Fibroblast of villous mesenchyme (primary cell): Measurements from ENCODE around the gene METRN. TPM values are rescaled to one million over a fixed set of nuclear protein-coding genes. Genes with fewer than 3 reads are reported as not detected.

Source experiments
- DNase-seq: peaks from one replicate; pipeline ENCODE4 v3.0.0-alpha.2; 2010; ENCODE audit warnings: low read depth
- H3K4me3 ChIP-seq: 2 replicates; pipeline ENCODE4 v1.5.1; 2011; ENCODE audit warnings: low read depth, mild to moderate bottlenecking, low read length
- total RNA-seq: library from RNA; depleted of rRNA; stranded (reverse); fragments of >200 nt; gene quantifications from 2 replicates; pipeline ENCODE4 v1.2.3, GENCODE V29; 2012
- TF ChIP-seq, protein P1 (sequence below): IDR thresholded peaks from 2 replicates; pipeline ENCODE4 v1.5.1; 2012; ENCODE audit warnings: low read depth, mild to moderate bottlenecking, low read length; ENCODE audit not compliant: insufficient read depth

The METRN gene
- total RNA-seq, 1 donor = 44.5 TPM

DNA sequence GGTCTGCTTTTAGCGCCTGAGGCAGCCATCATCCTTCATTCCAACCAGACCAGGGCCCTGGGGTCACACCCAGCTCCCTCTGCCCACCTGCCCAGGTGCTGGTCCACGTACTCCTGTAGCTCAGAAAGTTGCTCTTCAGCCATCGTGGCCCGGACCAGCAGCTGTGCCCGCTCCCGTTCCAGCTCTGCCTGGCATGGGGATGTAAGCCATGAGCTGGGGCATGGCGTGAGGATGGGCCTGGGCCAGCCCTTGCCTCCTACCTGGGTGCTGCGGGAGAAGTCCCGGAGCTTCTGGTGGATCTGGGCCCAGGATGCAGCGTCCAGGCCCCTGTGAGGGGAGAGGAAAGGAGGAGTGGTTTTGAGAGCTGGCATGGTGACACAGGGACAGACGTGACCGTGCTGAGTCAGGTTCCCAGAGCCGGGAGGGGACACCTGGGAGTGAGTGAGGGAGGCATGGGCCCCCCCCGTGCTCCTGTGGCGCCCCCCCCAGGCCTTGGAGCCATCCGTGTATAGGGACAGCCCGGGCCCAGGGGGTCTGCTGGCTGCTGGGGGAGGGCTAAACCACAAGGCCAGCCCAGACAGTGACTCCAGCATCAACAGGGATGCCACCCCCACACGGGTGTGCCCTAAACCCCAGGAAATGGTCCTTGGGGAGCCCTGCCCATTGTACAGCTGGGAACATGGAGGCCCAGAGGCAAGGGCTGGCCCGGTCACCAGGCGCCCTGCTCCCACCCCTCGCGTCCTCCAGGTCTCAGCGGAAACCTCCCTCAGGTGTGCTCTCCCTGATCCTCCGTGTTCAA is 8.1 kb downstream of the METRN start:
- H3K4me3 ChIP-seq = no peak overlapping the region
- TF ChIP-seq, protein P1, sequence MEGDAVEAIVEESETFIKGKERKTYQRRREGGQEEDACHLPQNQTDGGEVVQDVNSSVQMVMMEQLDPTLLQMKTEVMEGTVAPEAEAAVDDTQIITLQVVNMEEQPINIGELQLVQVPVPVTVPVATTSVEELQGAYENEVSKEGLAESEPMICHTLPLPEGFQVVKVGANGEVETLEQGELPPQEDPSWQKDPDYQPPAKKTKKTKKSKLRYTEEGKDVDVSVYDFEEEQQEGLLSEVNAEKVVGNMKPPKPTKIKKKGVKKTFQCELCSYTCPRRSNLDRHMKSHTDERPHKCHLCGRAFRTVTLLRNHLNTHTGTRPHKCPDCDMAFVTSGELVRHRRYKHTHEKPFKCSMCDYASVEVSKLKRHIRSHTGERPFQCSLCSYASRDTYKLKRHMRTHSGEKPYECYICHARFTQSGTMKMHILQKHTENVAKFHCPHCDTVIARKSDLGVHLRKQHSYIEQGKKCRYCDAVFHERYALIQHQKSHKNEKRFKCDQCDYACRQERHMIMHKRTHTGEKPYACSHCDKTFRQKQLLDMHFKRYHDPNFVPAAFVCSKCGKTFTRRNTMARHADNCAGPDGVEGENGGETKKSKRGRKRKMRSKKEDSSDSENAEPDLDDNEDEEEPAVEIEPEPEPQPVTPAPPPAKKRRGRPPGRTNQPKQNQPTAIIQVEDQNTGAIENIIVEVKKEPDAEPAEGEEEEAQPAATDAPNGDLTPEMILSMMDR = no peak

DNA sequence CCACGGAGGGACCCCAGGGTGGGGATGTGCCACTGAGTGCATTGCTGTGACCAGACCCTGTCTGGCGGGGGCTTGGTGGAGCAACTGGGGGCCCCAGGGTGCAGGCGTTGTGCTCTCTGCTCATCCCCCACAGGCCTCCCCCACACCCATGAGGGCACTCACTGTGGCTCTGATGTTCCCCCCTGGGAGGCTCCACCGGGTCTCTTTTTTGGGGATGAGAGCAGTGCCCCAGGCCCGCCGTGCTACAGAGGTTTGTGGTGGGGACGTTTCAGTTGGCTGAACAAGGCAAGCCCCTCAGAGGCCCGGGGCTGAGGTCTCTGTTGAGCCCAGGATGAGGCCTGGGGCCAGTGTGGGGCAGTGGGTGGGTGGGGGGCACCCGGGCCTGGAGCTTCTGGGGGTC is 8.8 kb downstream of the METRN start:
- TF ChIP-seq, protein P1 = no peak
- no peak overlapping the region for H3K4me3 ChIP-seq
- DNase-seq = no peak

More for the DNA sequence above, 8.1 kb downstream of the METRN start:
- DNase-seq = no peak

DNA sequence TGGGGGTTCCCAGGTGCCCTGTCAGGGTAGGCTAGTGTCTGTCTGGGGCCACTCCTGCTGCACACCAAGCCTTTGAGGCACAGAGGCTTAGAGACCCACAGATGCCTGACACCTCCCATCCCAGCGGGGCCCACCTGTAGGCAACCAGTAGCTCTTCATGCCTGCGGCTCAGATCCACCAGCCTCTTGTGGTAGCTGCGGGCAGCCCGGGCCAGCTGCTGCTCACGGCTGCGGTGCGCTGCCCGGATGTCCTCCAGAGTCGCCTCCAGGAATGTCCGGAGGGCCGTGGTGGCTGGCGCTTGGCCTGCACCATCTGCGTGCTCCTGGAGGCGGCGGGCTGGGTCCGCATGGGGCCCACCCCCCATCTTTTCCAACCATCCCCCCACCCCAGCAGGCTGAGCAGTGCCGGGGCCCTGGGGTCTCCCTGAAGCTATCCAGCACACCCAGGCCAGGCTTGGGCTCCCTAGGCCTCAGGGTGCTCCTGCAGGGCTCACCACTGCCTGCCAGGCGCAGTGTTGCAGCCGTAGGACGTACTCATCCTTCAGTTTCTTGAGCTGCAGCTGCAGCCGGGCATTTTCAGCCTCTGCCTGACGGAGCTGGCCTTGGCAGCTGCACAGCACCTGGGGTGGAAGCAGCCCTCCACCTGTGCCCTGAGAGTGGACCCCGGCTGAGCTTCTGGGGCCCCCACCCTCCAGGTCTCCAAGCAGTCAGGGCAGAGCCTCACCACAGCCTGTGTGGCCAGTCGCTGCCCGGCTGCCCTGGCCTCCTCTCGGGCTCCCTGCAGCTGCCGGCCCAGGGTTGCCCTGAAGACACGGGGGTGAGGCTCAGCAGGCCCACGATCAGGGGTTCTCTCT is 9.5 kb downstream of the METRN start:
- TF ChIP-seq, protein P1 = no peak
- no peak overlapping the region for H3K4me3 ChIP-seq
- DNase-seq = no peak

DNA sequence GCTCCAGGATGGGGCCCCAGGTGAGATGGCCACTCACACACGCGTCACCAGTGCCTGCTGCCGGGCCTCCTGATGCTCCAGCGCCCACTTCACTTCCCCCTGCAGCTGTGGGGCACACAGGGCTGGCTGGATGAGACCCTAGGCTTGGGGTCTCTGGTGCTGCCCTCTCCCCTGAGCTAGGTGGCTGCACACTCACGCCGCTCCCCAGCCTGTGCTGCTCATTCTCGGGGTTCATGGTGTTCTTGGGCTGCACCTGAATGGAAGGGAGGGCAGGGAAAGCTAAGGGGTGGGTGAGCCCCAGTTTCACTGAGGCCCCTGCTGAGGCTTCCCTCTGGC is 10.1 kb downstream of the METRN start:
- DNase-seq = no peak
- no peak overlapping the region for H3K4me3 ChIP-seq
- TF ChIP-seq, protein P1 = no peak

DNA sequence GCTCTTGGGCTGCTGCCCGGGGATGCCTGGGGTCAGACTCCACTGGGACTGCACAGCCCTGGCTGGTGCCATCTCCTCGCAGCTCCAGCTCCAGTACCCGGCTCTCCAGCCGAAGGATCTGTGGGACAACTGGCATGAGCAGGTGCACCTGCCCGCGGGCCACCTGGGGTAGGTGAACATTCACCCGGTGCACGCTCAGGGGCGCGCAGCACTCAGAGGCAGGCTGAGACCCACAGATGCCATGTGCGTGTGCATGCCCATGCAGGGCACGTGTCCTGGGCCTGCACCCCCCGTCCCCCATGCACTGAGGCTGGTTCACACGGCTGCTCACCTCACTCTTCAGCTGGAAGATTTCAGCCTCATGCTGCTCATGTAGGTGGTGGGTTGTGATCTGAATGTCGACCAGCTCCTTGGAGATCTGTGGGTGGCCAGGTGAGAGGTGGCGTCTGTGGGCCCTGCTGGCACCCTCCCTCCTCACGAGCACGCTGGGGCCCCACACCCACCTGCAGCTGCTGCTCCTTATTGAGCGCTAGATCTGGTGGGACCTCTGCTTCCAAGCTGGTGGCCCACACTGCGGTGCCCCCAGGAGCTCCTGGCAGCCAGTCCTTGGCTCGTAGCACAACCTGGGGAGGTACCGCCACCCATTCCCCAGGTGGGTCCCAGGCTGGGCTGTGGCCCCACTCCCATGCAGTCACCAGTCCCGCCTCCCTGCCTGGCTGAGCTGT is 10.7 kb downstream of the METRN start:
- TF ChIP-seq, protein P1 = no peak
- no peak overlapping the region for H3K4me3 ChIP-seq
- DNase-seq = no peak

DNA sequence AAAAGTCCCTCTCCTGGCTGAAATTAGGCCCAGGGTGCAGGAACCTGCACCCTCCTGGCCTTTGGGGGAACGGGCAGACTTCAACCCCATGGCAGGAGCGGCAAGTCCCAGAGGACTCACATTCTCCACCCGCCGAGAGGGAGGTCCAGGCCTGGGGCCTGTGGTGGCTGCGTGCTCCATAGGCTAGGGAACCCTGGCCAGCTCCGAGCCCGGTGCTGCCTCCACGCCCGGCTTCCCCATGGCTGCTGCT is 11.2 kb downstream of the METRN start:
- TF ChIP-seq, protein P1 = no peak
- DNase-seq = no peak
- no peak overlapping the region for H3K4me3 ChIP-seq
